Astrocyte (in vitro differentiated cells and primary cell): ENCODE measurements around the gene ITGB8. TPM values are rescaled to one million over a fixed set of nuclear protein-coding genes. Genes with fewer than 3 reads are reported as not detected.
"Not testable (repeated sequence)": the region's sequence is repeated elsewhere in the genome, so short reads cannot be mapped to it uniquely, and the experiment has no call there.

Experiments used
- DNase-seq: peaks from one replicate; pipeline ENCODE4 v3.0.0-alpha.2; 2010; ENCODE audit warnings: low read depth
- FAIRE-seq: peaks from 2 replicates; lab custom pipeline; 2011; peaks lifted over from hg19 to GRCh38; lab: Jason Lieb, UNC
- H2AFZ ChIP-seq: 2 replicates; pipeline ENCODE4 v1.6.0; 2012; ENCODE audit warnings: low read depth, low read length, inconsistent platforms
- H3K27ac ChIP-seq: 2 replicates; pipeline ENCODE4 v1.5.1; 2011; ENCODE audit warnings: low read depth, low read length, inconsistent platforms
- H3K27me3 ChIP-seq: 2 replicates; pipeline ENCODE4 v1.6.0; 2011; ENCODE audit warnings: low read length, inconsistent platforms; ENCODE audit not compliant: insufficient read depth
- H3K36me3 ChIP-seq: 2 replicates; pipeline ENCODE4 v1.5.1; 2011; ENCODE audit warnings: low read length, inconsistent platforms; ENCODE audit not compliant: insufficient read depth
- H3K4me1 ChIP-seq: 2 replicates; pipeline ENCODE4 v1.5.1; 2011; ENCODE audit warnings: low read length, inconsistent platforms; ENCODE audit not compliant: insufficient read depth
- H3K4me2 ChIP-seq: 2 replicates; pipeline ENCODE4 v1.6.0; 2012; ENCODE audit warnings: low read length, inconsistent platforms
- H3K4me3 ChIP-seq: 2 replicates; pipeline ENCODE4 v1.5.1; 2011; ENCODE audit warnings: low read depth, mild to moderate bottlenecking, low read length, inconsistent platforms; ENCODE audit not compliant: insufficient read depth
- H3K79me2 ChIP-seq: 2 replicates; pipeline ENCODE4 v1.6.0; 2012; ENCODE audit warnings: mild to moderate bottlenecking, low read length, inconsistent platforms; ENCODE audit not compliant: insufficient read depth
- H3K9ac ChIP-seq: 2 replicates; pipeline ENCODE4 v1.6.0; 2012; ENCODE audit warnings: mild to moderate bottlenecking, low read length, inconsistent platforms
- H3K9me3 ChIP-seq: 2 replicates; pipeline ENCODE4 v1.5.1; 2012; ENCODE audit warnings: low read depth, mild to moderate bottlenecking, low read length, inconsistent platforms; ENCODE audit not compliant: insufficient read depth
- H4K20me1 ChIP-seq: 2 replicates; pipeline ENCODE4 v1.6.0; 2012; ENCODE audit warnings: low read length, inconsistent platforms; ENCODE audit not compliant: insufficient read depth
- H3K27ac Mint-ChIP-seq: one replicate; pipeline ENCODE4 v1.8.0; 2021; ENCODE audit warnings: mild to moderate bottlenecking, mixed read lengths; ENCODE audit not compliant: unreplicated experiment
- H3K27me3 Mint-ChIP-seq: one replicate; pipeline ENCODE4 v1.8.0; 2021; ENCODE audit warnings: low read depth, mixed read lengths; ENCODE audit not compliant: unreplicated experiment
- H3K36me3 Mint-ChIP-seq: one replicate; pipeline ENCODE4 v1.8.0; 2021; ENCODE audit warnings: low read depth, mixed read lengths; ENCODE audit not compliant: unreplicated experiment
- H3K4me1 Mint-ChIP-seq: one replicate; pipeline ENCODE4 v1.8.0; 2021; ENCODE audit warnings: low read depth, mixed read lengths; ENCODE audit not compliant: unreplicated experiment
- H3K4me3 Mint-ChIP-seq: one replicate; pipeline ENCODE4 v1.8.0; 2021; ENCODE audit warnings: mild to moderate bottlenecking, moderate library complexity, mixed read lengths; ENCODE audit not compliant: unreplicated experiment
- H3K9me3 Mint-ChIP-seq: one replicate; pipeline ENCODE4 v1.8.0; 2021; ENCODE audit warnings: mild to moderate bottlenecking, mixed read lengths; ENCODE audit not compliant: unreplicated experiment
- CTCF ChIP-seq: IDR thresholded peaks from 2 replicates; pipeline ENCODE4 v1.5.1; 2011; ENCODE audit warnings: low read depth, mild to moderate bottlenecking, inconsistent platforms, low read length, moderate library complexity; ENCODE audit not compliant: insufficient read depth
- EZH2 ChIP-seq: IDR thresholded peaks from 2 replicates; pipeline ENCODE4 v1.6.1; 2012; ENCODE audit warnings: mild to moderate bottlenecking, low read length, inconsistent platforms; ENCODE audit not compliant: insufficient read depth
- total RNA-seq: library from RNA; stranded (reverse); gene quantifications from 2 replicates; pipeline ENCODE4 v1.2.1, GENCODE V29; 2021

The ITGB8 gene
- total RNA-seq, 1 donor from 2014 or later, result 10.8 TPM

GRCh38 chr7:20299145-20299544 is 31.6 kb upstream of the ITGB8 start:
- H3K4me2 ChIP-seq, result no peak overlapping the region
- no peaks in the 10 kb centered on the region for H3K79me2 ChIP-seq
- H3K9ac ChIP-seq, result no peak overlapping the region
- H3K27ac ChIP-seq, result no peak overlapping the region
- Mint-ChIP-seq H3K4me1 (peaks cover 35% of the 10 kb centered on the region), H3K27me3 (no peaks in the 10 kb centered on the region), H3K9me3 (no peaks in the 10 kb centered on the region), H3K4me3 (no peak overlapping the region), H3K36me3 (no peaks in the 10 kb centered on the region), H3K27ac (peak overlapping the region; percentile 56)
- H3K36me3 ChIP-seq, result no peaks in the 10 kb centered on the region
- TF ChIP-seq CTCF, result no peak
- no peak for TF ChIP-seq EZH2
- peaks cover 5% of the 10 kb centered on the region for H3K4me1 ChIP-seq
- no peak overlapping the region for H3K4me3 ChIP-seq
- no peaks in the 10 kb centered on the region for H3K9me3 ChIP-seq
- H3K27me3 ChIP-seq, result no peaks in the 10 kb centered on the region
- H2AFZ ChIP-seq, result no peak overlapping the region
- peak; percentile 66 for DNase-seq
- H4K20me1 ChIP-seq, result no peaks in the 10 kb centered on the region
- FAIRE-seq, result no peak

- Histone ChIP-seq H3K27me3 (no peaks in the 10 kb centered on the region), H3K4me3 (no peak overlapping the region), H3K79me2 (no peaks in the 10 kb centered on the region), H3K27ac (no peak overlapping the region), H3K4me1 (peaks cover 5% of the 10 kb centered on the region), H4K20me1 (no peaks in the 10 kb centered on the region), H3K4me2 (peak overlapping the region; percentile 13), H3K36me3 (no peaks in the 10 kb centered on the region), H2AFZ (no peak overlapping the region), H3K9ac (no peak overlapping the region), H3K9me3 (no peaks in the 10 kb centered on the region)
- FAIRE-seq (no peak), DNase-seq (peak; percentile 37)
- Mint-ChIP-seq H3K4me3 (no peak overlapping the region), H3K9me3 (no peaks in the 10 kb centered on the region), H3K27me3 (no peaks in the 10 kb centered on the region), H3K27ac (peak overlapping the region; percentile 56), H3K36me3 (no peaks in the 10 kb centered on the region), H3K4me1 (peaks cover 35% of the 10 kb centered on the region)
- TF ChIP-seq CTCF (no peak), EZH2 (no peak)
These were observed 30.9 kb upstream of the ITGB8 start for GRCh38 chr7:20299647-20300312.

GRCh38 chr7:20301311-20301939 is 29.3 kb upstream of the ITGB8 start:
- Histone ChIP-seq H3K4me2 (peak overlapping the region; percentile 26), H3K27me3 (no peaks in the 10 kb centered on the region), H3K27ac (peak overlapping the region; percentile 58), H3K79me2 (no peaks in the 10 kb centered on the region), H3K9me3 (no peaks in the 10 kb centered on the region), H3K4me3 (no peak overlapping the region), H3K9ac (no peak overlapping the region), H4K20me1 (no peaks in the 10 kb centered on the region), H3K4me1 (peaks cover 11% of the 10 kb centered on the region), H2AFZ (no peak overlapping the region), H3K36me3 (no peaks in the 10 kb centered on the region)
- TF ChIP-seq CTCF, result no peak
- TF ChIP-seq EZH2, result no peak
- H3K27ac Mint-ChIP-seq, result peak overlapping the region; percentile 85
- peaks cover 43% of the 10 kb centered on the region for H3K4me1 Mint-ChIP-seq
- H3K36me3 Mint-ChIP-seq, result no peaks in the 10 kb centered on the region
- DNase-seq (peak; percentile 56), FAIRE-seq (no peak)
- H3K4me3 Mint-ChIP-seq, result no peak overlapping the region
- H3K9me3 Mint-ChIP-seq, result no peaks in the 10 kb centered on the region
- H3K27me3 Mint-ChIP-seq, result no peaks in the 10 kb centered on the region

- not testable (repeated sequence) for H3K27me3 Mint-ChIP-seq, H3K36me3 ChIP-seq, H3K27ac ChIP-seq, H3K36me3 Mint-ChIP-seq, H3K27me3 ChIP-seq, FAIRE-seq, H3K4me2 ChIP-seq, H2AFZ ChIP-seq, H4K20me1 ChIP-seq, DNase-seq, H3K9me3 ChIP-seq, H3K9ac ChIP-seq, H3K79me2 ChIP-seq, H3K9me3 Mint-ChIP-seq, H3K4me3 ChIP-seq, H3K4me3 Mint-ChIP-seq
- peaks cover 50% of the 10 kb centered on the region for H3K4me1 Mint-ChIP-seq
- peaks cover 19% of the 10 kb centered on the region for H3K4me1 ChIP-seq
- peak overlapping the region; percentile 75 for H3K27ac Mint-ChIP-seq
These were observed 28.4 kb upstream of the ITGB8 start for GRCh38 chr7:20302300-20302699.
